ENCODE results near the gene ABHD17B.
"Not testable (repeated sequence)": the region's sequence is repeated elsewhere in the genome, so short reads cannot be mapped to it uniquely, and the experiment has no call there.

The ABHD17B gene

GRCh38 chr9:71916834-71917534 lies 6.0 kb upstream of the ABHD17B start:
- no peak for DNase-seq

GRCh38 chr9:71915495-71915894 lies 4.5 kb upstream of the ABHD17B start:
- no peak for DNase-seq

GRCh38 chr9:71911908-71912335 lies 929 bp upstream of the ABHD17B start:
- no peak for DNase-seq

GRCh38 chr9:71910650-71911060 lies 338 bp downstream of the ABHD17B start:
- DNase-seq = peak in 7 of 58 donors; percentile 38 to 72 (median 63)

- DNase-seq = peak in 57 of 58 donors; percentile 13 to 76 (median 59)
These were observed 925 bp downstream of the ABHD17B start for GRCh38 chr9:71909887-71910649.

GRCh38 chr9:71908825-71909224 lies 2.2 kb downstream of the ABHD17B start:
- no peak for DNase-seq

GRCh38 chr9:71904076-71904475 lies 6.9 kb downstream of the ABHD17B start:
- no peak for DNase-seq

GRCh38 chr9:71901695-71902597 lies 9.0 kb downstream of the ABHD17B start:
- no peak for DNase-seq

- DNase-seq = not testable (repeated sequence)
These were observed 12.2 kb downstream of the ABHD17B start for GRCh38 chr9:71898756-71899155.

GRCh38 chr9:71897577-71897976 lies 13.4 kb downstream of the ABHD17B start:
- no peak for DNase-seq

GRCh38 chr9:71896761-71897160 lies 14.2 kb downstream of the ABHD17B start:
- DNase-seq = no peak

- DNase-seq = no peak
These were observed 15.0 kb downstream of the ABHD17B start for GRCh38 chr9:71895955-71896354.

- DNase-seq = no peak
These were observed 15.9 kb downstream of the ABHD17B start for GRCh38 chr9:71895117-71895516.

GRCh38 chr9:71891557-71892189 lies 19.3 kb downstream of the ABHD17B start:
- no peak for DNase-seq

GRCh38 chr9:71890042-71890679 lies 20.8 kb downstream of the ABHD17B start:
- no peak for DNase-seq

- DNase-seq = no peak
These were observed 23.6 kb downstream of the ABHD17B start for GRCh38 chr9:71887362-71887761.

- no peak for DNase-seq
These were observed 24.5 kb downstream of the ABHD17B start for GRCh38 chr9:71886541-71886940.

GRCh38 chr9:71886015-71886414 lies 25.0 kb downstream of the ABHD17B start:
- DNase-seq = no peak

- DNase-seq = no peak
These were observed 25.5 kb downstream of the ABHD17B start for GRCh38 chr9:71885467-71885866.

GRCh38 chr9:71884005-71884404 lies 27.0 kb downstream of the ABHD17B start:
- DNase-seq = no peak
